Endothelial cell of umbilical vein (primary cell): ENCODE measurements around the gene NCBP1. TPM values are rescaled to one million over a fixed set of nuclear protein-coding genes. Genes with fewer than 3 reads are reported as not detected.
A peak's percentile ranks its signal among the peaks of the same experiment; 100 is the strongest.

Experiments
- BruUV-seq: library from RNA; stranded (reverse); fragments of 400-500 nt; replicated peaks from 2 replicates; lab custom pipeline; 2021; lab: Mats Ljungman, UMichigan
- CTCF ChIA-PET: fragments of 300-600, 350-600 bp; sonication (Branson Sonifier 250); formaldehyde crosslinking; loops from one replicate; lab custom pipeline; 2021; ENCODE audit warnings: antibody characterized with exemption, inconsistent platforms; lab: Charles Lee
- POLR2A ChIA-PET: fragments of 300-600, 350-600 bp; sonication (Branson Sonifier 250); formaldehyde crosslinking; loops from one replicate; lab custom pipeline; 2021; ENCODE audit warnings: antibody characterized with exemption, inconsistent platforms; lab: Charles Lee
- DNase-seq: peaks from one replicate; pipeline ENCODE4 v3.0.0-alpha.2; 2011; ENCODE audit warnings: low read depth, low spot score
- FAIRE-seq: peaks from 2 replicates; lab custom pipeline; 2011; peaks lifted over from hg19 to GRCh38; lab: Jason Lieb, UNC
- H2AFZ ChIP-seq: 2 replicates; pipeline ENCODE4 v1.6.0; 2012; ENCODE audit warnings: low read depth, low read length, control low read depth, inconsistent platforms
- H3K27ac ChIP-seq: 2 replicates; pipeline ENCODE4 v1.5.1; 2011; ENCODE audit warnings: low read depth, mild to moderate bottlenecking, control low read depth, low read length, moderate library complexity; ENCODE audit not compliant: insufficient read depth
- H3K27me3 ChIP-seq, 2 experiments: 2 replicates each; pipeline versions ENCODE4 v1.6.0 to v1.6.1; 2011; ENCODE audit warnings: low read length in 2 of 2, mixed read lengths in 1 of 2; ENCODE audit not compliant: control insufficient read depth in 2 of 2, insufficient read depth in 2 of 2
- H3K36me3 ChIP-seq, 2 experiments: 2 replicates in 1 of 2; 3 replicates in 1 of 2; pipeline ENCODE4 v1.5.1; 2011; ENCODE audit warnings: low read length in 2 of 2, mild to moderate bottlenecking in 1 of 2, moderate library complexity in 1 of 2; ENCODE audit not compliant: control insufficient read depth in 2 of 2, insufficient read depth in 2 of 2; ENCODE audit errors: extremely low read depth in 1 of 2
- H3K4me1 ChIP-seq: 3 replicates; pipeline ENCODE4 v1.5.1; 2011; ENCODE audit warnings: mild to moderate bottlenecking, low read length; ENCODE audit not compliant: control insufficient read depth, insufficient read depth; ENCODE audit errors: extremely low read depth
- H3K4me2 ChIP-seq: 2 replicates; pipeline ENCODE4 v1.6.1; 2011; ENCODE audit warnings: low read length, control low read depth, mixed read lengths; ENCODE audit not compliant: insufficient read depth
- H3K4me3 ChIP-seq, 3 experiments: fragments of 200-600 bp in 1 of 3; sonication (generic), shearing (Covaris generic) in 1 of 3; replicated peaks in 1 of 3; 2 replicates each; pipeline ENCODE4 v1.5.1; 2011 to 2016; ENCODE audit warnings: control low read depth in 3 of 3, low read length in 3 of 3, mild to moderate bottlenecking in 2 of 3, inconsistent platforms in 1 of 3, low read depth in 1 of 3, moderate library complexity in 1 of 3; ENCODE audit not compliant: insufficient read depth in 1 of 3
- H3K79me2 ChIP-seq: 2 replicates; pipeline ENCODE4 v1.6.0; 2012; ENCODE audit warnings: low read length, inconsistent platforms; ENCODE audit not compliant: control insufficient read depth, insufficient read depth
- H3K9ac ChIP-seq: replicated peaks from 2 replicates; pipeline ENCODE3; 2011; ENCODE audit warnings: low read length, control low read depth; ENCODE audit not compliant: insufficient read depth; ENCODE audit errors: extremely low read depth
- H3K9me1 ChIP-seq: replicated peaks from 3 replicates; pipeline ENCODE4 v1.6.0; 2011; ENCODE audit warnings: mild to moderate bottlenecking, low read length; ENCODE audit not compliant: control insufficient read depth, insufficient read depth; ENCODE audit errors: extremely low read depth
- H3K9me3 ChIP-seq: replicated peaks from 2 replicates; pipeline ENCODE4 v1.5.1; 2012; ENCODE audit warnings: low read length, inconsistent platforms; ENCODE audit not compliant: control insufficient read depth, insufficient read depth
- H4K20me1 ChIP-seq: replicated peaks from 2 replicates; pipeline ENCODE3; 2011; ENCODE audit warnings: mild to moderate bottlenecking, low read length; ENCODE audit not compliant: control insufficient read depth, insufficient read depth; ENCODE audit errors: extremely low read depth
- CTCF ChIP-seq, 2 donors: IDR thresholded peaks; 1 replicate in 1 of 2; 2 replicates in 1 of 2; pipeline ENCODE4 v1.5.1; 2011; ENCODE audit warnings: low read length in 2 of 2, mild to moderate bottlenecking in 2 of 2, moderate library complexity in 2 of 2, control low read depth in 1 of 2, inconsistent platforms in 1 of 2, low read depth in 1 of 2; ENCODE audit not compliant: insufficient read depth in 1 of 2; ENCODE audit errors: extremely low read depth in 1 of 2
- EZH2 ChIP-seq: IDR thresholded peaks from 2 replicates; pipeline ENCODE4 v1.6.1; 2012; ENCODE audit warnings: borderline replicate concordance, low read depth, mild to moderate bottlenecking, moderate library complexity, low read length, inconsistent platforms; ENCODE audit not compliant: severe bottlenecking
- FOS ChIP-seq: IDR thresholded peaks from 2 replicates; pipeline ENCODE4 v1.6.1; 2011; ENCODE audit warnings: mild to moderate bottlenecking, low read length, moderate library complexity, borderline replicate concordance; ENCODE audit not compliant: insufficient read depth
- GATA2 ChIP-seq: IDR thresholded peaks from 2 replicates; pipeline ENCODE4 v1.7.0; 2011; ENCODE audit warnings: low read depth, mild to moderate bottlenecking, moderate library complexity, mixed read lengths, low read length; ENCODE audit not compliant: insufficient read length, insufficient read depth
- JUN ChIP-seq: IDR thresholded peaks from 2 replicates; pipeline ENCODE4 v1.6.1; 2011; ENCODE audit warnings: borderline replicate concordance, low read depth; ENCODE audit not compliant: insufficient read length, insufficient read depth
- MAX ChIP-seq: IDR thresholded peaks from 2 replicates; pipeline ENCODE4 v1.6.1; 2011; ENCODE audit not compliant: insufficient read depth, insufficient read length
- MYC ChIP-seq: IDR thresholded peaks from one replicate; pipeline ENCODE4 v1.6.1; 2011; ENCODE audit warnings: mild to moderate bottlenecking, low read depth, low read length
- POLR2A ChIP-seq: IDR thresholded peaks from 2 replicates; pipeline ENCODE4 v1.6.1; 2012; ENCODE audit warnings: low read depth, mild to moderate bottlenecking, control low read depth, low read length
- POLR2AphosphoS5 ChIP-seq: IDR thresholded peaks from 2 replicates; pipeline ENCODE4 v1.6.1; 2012; ENCODE audit warnings: low read depth, mild to moderate bottlenecking, control low read depth, low read length, moderate library complexity; ENCODE audit not compliant: insufficient read depth
- dilution Hi-C: fragments of 300-500 bp; cut with MboI; formaldehyde crosslinking; loops from one replicate; pipeline ENCODE4 v1.15.0; 2019; ENCODE audit warnings: low sequenced_read_pairs; ENCODE audit not compliant: extremely low pct_ligation_motif_present
- intact Hi-C: fragments of 100-400 bp; cut with micrococcal nuclease; formaldehyde crosslinking; loops from one replicate; pipeline ENCODE4 v1.10.0; 2022
- polyA plus RNA-seq, 4 experiments: library from polyadenylated mRNA; depleted of rRNA in 3 of 4; stranded (reverse) in 3 of 4; unstranded in 1 of 4; fragments of >200 nt; gene quantifications; 2 replicates each; pipeline versions ENCODE4 v1.2.1 to v1.2.3, GENCODE V29; 2011 to 2012; ENCODE audit warnings: missing spikeins in 1 of 4
- total RNA-seq: library from RNA; stranded (reverse); gene quantifications from 2 replicates; pipeline ENCODE4 v1.2.3, GENCODE V29; 2021

The NCBP1 gene
- total and polyA plus RNA-seq, 2 donors (not counting 3 experiments of a cell fraction or from before 2014, with no cell fraction given): 10.9 to 45.3 TPM

GRCh38 chr9:97635026-97635425 is 1.4 kb downstream of the NCBP1 start:
- H2AFZ ChIP-seq: no peak overlapping the region
- no TSS peak for BruUV-seq
- H3K4me2 ChIP-seq: peak overlapping the region; percentile 97
- peak overlapping the region in 1 of 3 experiments; percentile 99 for H3K4me3 ChIP-seq
- peak overlapping the region; percentile 100 for H3K9ac ChIP-seq
- dilution Hi-C loops: no loop called here
- peaks cover 28% of the 10 kb centered on the region for H3K4me1 ChIP-seq
- intact Hi-C loops: no loop called here
- no peaks in the 10 kb centered on the region for H3K9me1 ChIP-seq
- H3K27ac ChIP-seq: peak overlapping the region; percentile 94
- ChIA-PET POLR2A (no interaction called here), CTCF (no interaction called here)
- no peaks in the 10 kb centered on the region for H3K9me3 ChIP-seq
- TF ChIP-seq CTCF (IDR thresholded peaks at IDR 0.05; ENCODE audit: extremely low read depth in 1 of 2, insufficient read depth in 1 of 2, low read depth in 1 of 2, low read length in 2 of 2): no peak
- TF ChIP-seq POLR2A: no peak
- no peak for TF ChIP-seq MYC
- no peak for TF ChIP-seq MAX
- TF ChIP-seq EZH2: no peak
- no peak for TF ChIP-seq FOS
- no peak for TF ChIP-seq GATA2
- TF ChIP-seq POLR2AphosphoS5: no peak
- no peak for TF ChIP-seq JUN
- no peaks in the 10 kb centered on the region for H3K27me3 ChIP-seq
- H4K20me1 ChIP-seq: peaks cover 9% of the 10 kb centered on the region
- no peaks in the 10 kb centered on the region for H3K36me3 ChIP-seq
- H3K79me2 ChIP-seq: peaks cover 77% of the 10 kb centered on the region
- DNase-seq: no peak
- FAIRE-seq: no peak
